Coronary artery (tissue), 2 donors: Measurements from ENCODE around the gene PFKFB2.

Source experiments
- DNase-seq: peaks from one replicate; pipeline ENCODE4 v3.0.0-alpha.2; 2017; ENCODE audit warnings: low spot score
- H3K27ac ChIP-seq, 2 donors: fragments of 200-600 bp; sonication (generic); one replicate each; pipeline ENCODE4 v1.5.1; 2016 to 2019
- H3K4me3 ChIP-seq: fragments of 200-600 bp; sonication (generic); 2 replicates; pipeline ENCODE4 v1.5.1; 2016; ENCODE audit warnings: mild to moderate bottlenecking, moderate library complexity
- TF ChIP-seq, protein P1 (sequence below): fragments of 200-600 bp; sonication (generic); IDR thresholded peaks from one replicate; pipeline ENCODE4 v1.5.1; 2019; ENCODE audit warnings: antibody characterized with exemption

Gene PFKFB2

DNA sequence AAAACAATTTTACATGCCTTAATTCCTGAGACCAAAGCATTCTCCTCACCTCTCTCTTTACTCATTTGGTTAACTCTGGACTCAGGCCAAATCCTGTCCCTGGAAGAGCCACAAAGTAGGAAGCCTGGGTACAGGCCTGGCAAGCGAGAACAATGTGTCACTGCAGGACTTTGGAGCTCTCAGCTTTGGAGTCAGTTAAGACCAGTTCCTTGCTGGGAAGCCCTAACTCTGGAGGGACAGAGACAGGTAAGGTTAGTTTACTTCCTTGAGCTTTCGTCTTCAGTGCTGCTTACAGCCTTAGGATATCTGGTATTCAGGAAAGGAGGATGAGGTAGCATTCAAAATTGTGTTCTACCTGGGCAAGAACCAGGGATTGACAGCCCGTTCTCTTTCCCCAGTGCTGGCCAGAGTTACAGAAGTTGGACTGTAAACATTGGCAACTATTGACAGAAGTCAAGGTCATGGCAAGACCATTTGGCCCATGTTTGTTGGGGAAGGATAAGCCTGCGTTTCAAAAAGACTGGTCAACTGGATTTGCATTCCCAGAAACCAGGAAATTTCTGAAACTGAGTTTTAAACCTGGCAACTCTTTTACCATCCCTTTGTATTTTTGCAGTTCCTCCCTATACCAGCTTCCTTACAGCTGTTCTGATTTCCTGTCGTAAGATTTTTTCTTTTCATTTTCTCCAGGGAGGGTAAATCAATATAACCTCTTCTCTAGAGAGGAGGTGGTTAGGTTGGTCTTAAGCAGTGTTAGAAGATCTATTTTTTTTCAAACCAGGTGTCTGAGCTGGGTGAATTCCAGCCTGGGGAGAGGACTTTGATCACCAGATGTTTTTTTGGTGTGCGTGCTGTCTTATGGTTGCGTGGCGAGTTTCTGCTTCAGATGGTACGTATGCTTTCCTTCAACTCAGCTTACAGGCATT is 35.9 kb downstream of the PFKFB2 start, which contains the start of gene C4BPB:
C4BPB (plus strand) TSS at position 160 of the 926 bp plus-strand sequence; CDS start at position 832, 672 bp downstream.
- Histone ChIP-seq H3K4me3 (no peak within 1 kb of the TSS), H3K27ac (no peak within 1 kb of the TSS)
- TF ChIP-seq, protein P1, sequence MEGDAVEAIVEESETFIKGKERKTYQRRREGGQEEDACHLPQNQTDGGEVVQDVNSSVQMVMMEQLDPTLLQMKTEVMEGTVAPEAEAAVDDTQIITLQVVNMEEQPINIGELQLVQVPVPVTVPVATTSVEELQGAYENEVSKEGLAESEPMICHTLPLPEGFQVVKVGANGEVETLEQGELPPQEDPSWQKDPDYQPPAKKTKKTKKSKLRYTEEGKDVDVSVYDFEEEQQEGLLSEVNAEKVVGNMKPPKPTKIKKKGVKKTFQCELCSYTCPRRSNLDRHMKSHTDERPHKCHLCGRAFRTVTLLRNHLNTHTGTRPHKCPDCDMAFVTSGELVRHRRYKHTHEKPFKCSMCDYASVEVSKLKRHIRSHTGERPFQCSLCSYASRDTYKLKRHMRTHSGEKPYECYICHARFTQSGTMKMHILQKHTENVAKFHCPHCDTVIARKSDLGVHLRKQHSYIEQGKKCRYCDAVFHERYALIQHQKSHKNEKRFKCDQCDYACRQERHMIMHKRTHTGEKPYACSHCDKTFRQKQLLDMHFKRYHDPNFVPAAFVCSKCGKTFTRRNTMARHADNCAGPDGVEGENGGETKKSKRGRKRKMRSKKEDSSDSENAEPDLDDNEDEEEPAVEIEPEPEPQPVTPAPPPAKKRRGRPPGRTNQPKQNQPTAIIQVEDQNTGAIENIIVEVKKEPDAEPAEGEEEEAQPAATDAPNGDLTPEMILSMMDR, result no peak
- no peak for DNase-seq

DNA sequence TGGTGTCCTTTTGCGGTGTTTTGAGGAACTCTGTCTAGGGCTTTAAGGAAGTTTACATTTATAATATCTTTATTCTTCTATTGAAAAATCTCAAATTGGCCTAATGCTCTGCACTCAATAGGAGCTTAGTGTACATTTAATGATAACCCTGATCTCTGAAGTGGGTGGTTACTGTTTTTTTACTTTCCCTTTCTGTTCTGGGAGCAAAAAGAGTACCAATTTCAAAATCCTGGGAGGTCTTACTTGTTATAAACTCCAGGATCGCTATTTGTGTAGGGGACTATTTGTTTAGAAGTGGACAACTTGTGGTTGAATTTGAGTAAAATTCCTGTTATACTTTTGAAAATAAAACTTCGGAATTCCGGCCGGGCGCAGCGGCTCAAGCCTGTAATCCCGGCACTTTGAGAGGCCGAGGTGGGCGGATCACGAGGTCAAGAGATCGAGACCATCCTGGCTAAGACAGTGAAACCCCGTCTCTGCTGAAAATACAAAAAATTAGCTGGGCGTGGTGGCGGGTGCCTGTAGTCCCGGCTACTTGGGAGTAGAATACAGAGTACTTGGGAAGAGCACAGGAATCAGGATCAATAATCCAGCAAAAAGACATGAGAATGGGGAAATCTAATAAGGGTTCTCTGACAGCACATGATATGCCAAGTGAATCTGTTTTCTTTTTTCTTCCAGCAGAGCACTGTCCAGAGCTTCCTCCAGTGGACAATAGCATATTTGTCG is 36.7 kb downstream of the PFKFB2 start:
- Histone ChIP-seq H3K27ac (no peak overlapping the region), H3K4me3 (no peak overlapping the region)
- no peak for DNase-seq
- TF ChIP-seq, protein P1, result no peak

DNA sequence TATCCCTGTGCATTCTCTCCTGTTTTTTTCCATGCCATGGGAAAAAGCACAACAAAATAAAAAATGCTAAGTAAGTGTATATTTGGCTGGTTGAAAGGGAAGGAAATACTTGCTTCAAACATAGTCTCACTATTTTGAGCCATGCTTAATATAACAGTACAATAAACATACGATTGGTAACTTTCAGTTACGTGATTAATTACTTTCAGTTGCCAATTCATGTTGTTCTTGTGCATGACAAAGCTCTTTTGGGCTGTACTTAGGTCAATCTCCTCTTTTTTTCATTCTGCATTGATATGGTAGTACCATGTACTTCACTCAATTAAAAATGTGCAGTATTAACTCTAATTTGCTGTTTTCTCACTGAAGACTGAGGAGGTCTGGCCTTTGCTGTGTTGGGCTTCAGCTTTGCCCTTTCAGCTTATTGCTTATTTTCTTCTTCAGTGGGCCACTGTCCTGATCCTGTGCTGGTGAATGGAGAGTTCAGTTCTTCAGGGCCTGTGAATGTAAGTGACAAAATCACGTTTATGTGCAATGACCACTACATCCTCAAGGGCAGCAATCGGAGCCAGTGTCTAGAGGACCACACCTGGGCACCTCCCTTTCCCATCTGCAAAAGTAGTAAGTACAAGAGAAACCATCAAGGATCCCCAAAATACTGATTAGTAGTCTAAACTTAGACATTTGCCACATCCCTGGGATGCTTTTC is 38.3 kb downstream of the PFKFB2 start:
- TF ChIP-seq, protein P1, result no peak
- no peak overlapping the region for H3K4me3 ChIP-seq
- DNase-seq, result no peak

DNA sequence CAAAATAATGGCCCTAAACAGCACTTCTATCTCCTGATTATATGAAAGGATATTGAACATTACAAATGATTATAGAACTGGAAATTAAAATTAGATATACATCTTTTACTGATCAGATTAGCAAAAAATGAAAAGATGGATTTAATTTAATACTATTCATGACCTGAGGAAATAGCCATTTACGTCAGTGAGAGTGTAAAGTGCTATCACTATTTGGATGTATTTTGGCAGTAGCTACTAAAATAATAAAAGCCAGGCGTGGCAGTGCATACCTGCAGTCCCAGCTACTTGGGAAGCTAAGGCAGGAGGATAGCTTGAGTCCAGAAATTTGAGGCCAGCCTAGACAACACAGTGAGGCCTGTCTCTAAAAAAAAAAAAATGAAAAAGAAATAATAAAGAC is 40.9 kb downstream of the PFKFB2 start:
- H3K4me3 ChIP-seq, result no peak overlapping the region
- no peak for DNase-seq
- TF ChIP-seq, protein P1, result no peak
- H3K27ac ChIP-seq, result no peak overlapping the region

More for the DNA sequence above, 38.3 kb downstream of the PFKFB2 start:
- H3K27ac ChIP-seq, result no peak overlapping the region

DNA sequence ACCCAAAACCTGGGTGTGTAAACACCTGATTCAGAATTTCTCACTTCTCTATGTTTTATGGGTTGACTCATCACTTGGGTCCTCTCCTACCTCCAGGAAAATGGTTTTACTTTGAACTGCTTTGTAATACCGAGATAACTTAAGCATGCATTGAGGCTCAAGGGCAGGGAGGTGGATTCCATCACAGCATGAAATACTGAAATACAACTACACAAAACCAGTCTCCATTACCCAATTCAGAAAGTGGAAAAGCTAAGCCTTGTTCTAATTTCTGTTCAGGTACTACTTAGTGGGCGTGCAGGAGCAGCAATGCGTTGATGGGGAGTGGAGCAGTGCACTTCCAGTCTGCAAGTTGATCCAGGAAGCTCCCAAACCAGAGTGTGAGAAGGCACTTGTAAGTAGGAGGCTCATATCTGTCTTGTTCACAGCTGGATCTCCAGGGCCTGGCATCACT is 44.8 kb downstream of the PFKFB2 start:
- no peak for DNase-seq
- no peak overlapping the region for H3K4me3 ChIP-seq
- TF ChIP-seq, protein P1, result no peak
- H3K27ac ChIP-seq, result no peak overlapping the region

DNA sequence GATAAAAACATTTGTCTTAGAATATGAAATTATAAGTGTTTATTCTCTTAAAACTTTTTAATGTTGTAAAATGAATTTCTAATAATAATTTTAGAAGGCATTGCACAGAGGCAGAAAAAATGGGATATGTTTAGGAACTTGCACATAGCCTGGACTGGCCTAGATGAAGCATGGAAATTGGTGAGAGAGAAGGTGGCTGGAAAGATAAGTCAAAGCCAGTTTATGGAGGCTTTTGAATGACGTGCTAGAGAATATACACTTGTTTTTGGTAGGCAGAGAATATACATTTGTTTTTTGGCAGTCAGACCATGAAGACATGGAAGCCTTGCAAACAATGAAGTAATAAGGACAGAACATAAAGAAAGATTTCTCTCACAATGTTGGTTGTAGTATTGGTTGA is 48.6 kb downstream of the PFKFB2 start:
- TF ChIP-seq, protein P1, result no peak
- Histone ChIP-seq H3K4me3 (no peak overlapping the region), H3K27ac (no peak overlapping the region)
- DNase-seq, result no peak
